Stimulated activated CD4-positive, alpha-beta T cell treated with anti-CD3 and anti-CD28 coated beads, Interleukin-4, amount 100 ng/mL, for 4 hours (primary cell): ENCODE measurements around the gene ARHGDIG.
"Not testable (repeated sequence)": the region's sequence is repeated elsewhere in the genome, so short reads cannot be mapped to it uniquely, and the experiment has no call there.

ENCODE experiments used
- DNase-seq, 2 experiments: peaks; one replicate each; pipeline ENCODE4 v3.0.0-alpha.2; 2020

Gene ARHGDIG

GRCh38 chr16:264440-264951 lies 15.9 kb upstream of the ARHGDIG start:
- DNase-seq = no peak

- no peak for DNase-seq
These were observed 15.3 kb upstream of the ARHGDIG start for GRCh38 chr16:265002-265529.

GRCh38 chr16:265711-266110 lies 14.7 kb upstream of the ARHGDIG start:
- DNase-seq = no peak

GRCh38 chr16:266258-267164 lies 13.9 kb upstream of the ARHGDIG start:
- no peak for DNase-seq

DNA sequence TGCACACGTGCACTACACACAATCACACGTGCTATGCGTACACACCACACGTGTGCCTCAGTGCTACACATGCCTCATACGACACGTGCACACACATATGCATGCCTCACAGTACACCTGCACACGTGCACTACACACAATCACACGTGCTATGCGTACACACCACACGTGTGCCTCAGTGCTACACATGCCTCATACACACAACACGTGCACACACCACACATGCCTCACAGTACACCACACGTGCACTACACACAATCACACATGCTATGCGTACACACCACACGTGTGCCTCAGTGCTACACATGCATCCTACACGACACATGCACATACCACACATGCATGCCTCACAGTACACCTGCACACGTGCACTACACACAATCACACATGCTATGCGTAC lies 12.8 kb upstream of the ARHGDIG start:
- DNase-seq = not testable (repeated sequence)

DNA sequence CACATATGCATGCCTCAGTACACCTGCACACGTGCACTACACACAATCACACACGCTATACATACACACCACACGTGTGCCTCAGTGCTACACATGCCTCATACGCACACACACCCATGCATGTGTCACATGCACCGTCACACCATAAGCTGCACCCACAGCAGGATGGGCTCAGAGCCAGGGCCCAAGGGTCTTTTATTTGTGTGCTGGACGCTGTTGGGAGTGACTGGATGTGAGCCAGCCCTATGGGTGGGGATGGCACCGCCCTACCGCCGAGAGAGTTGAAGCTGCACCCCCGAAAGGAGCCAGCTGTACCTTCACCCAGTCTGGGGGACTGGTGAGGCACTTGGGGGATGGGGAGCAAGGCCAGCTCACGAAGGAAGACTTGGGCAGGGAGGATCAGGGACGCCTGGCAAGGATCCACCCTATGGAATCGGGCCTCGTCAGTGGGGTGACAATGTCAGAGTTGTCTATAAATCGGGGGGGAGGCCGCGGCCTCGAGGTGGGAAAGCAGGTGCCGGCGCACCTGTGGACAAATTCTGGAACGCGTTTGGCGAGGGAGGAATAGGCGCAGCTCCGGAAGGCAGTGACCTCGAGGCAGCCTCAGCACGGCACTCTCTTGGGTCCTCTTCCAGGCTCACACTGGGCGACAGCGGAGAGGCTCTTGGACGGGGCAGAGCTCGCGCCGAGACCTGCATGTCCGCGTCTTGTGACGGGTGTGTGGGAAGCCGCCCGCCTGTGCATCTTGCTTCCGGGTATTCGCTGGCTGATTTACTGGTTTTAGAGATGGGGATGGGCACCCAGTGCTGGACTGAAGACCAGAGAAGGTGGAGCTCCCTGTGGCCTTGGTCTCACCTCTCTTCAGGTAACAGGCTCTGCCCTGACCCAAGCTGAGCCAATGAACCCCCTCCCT lies 12.0 kb upstream of the ARHGDIG start:
- DNase-seq = no peak

DNA sequence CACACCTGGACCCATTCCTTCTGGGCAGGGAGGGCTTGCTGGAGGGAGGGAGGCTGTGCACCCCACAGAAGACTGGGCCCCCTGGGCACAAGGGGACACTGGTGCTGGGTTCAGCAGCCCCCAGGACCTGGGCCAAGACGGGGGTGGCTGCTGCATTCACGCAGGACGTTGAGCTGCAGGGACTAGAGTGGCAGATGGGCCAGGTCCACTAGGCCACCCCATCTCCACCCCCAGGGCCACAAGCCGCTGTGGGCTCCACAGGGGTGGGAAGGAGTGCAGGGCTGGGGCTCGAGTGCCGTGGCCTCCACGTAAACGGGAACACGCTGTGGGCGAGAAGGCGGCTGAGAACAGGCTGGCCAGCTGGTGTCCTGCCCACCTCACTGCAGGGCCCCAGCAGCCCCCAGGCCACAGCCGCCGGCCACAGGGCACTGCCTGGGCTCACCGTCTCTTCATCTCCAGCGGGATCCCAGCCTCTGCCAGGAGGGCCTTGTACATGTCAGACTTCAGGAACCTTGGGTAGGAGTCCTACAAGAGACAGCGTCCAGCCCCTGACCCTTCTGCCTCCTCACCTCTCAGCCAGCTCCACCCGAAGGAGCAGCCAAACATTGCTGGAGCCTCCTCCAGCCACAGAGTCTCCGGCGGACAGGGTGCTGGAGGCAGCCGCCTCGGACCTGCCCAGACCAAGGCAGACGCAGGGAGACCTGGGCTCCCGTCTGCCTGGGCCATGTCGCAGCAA lies 11.2 kb upstream of the ARHGDIG start:
- DNase-seq = no peak

DNA sequence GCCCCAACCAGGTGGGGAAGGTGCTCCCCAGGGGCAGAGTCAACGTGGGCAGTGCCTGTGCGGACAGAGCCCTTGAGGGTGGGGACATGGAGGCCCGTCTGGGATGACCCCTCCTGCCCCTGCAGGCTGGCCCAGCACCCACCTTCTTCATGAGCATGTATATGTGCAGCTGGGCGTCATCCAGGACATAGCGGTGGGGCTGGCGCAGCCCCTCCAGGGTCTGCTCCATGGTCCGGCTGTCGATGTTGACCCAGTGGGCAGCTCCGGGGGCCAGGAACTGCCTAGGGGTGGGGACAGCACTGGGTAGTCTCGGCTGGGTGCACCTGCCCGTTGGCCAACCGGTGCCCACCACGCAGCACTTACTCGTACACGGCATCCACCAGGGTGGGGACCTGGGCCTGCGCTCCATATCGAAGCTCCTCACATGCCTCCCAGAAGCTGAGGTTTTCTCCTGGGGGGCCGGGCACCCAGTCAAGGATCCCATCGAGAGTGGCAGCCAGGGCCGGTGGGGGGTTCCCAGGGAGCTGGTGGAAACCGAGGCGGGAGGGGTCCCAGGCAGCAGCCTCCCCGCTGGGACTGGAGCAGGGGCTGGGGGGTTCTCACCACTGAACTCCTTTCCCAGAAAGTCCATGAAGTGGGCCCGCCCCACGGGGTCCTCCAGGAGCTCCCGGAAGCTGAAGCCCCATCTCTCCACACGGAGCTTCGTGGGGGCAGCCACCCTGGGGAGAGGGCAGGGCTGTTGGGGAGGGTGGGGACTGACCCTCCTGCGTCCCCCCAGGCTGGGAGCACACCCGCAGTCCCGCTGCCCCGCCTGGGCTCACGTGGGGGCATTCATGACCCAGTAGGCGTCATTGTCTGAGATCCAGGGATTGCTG lies 9.8 kb upstream of the ARHGDIG start:
- no peak for DNase-seq

- no peak for DNase-seq
These were observed 7.5 kb upstream of the ARHGDIG start for GRCh38 chr16:272633-273546.

DNA sequence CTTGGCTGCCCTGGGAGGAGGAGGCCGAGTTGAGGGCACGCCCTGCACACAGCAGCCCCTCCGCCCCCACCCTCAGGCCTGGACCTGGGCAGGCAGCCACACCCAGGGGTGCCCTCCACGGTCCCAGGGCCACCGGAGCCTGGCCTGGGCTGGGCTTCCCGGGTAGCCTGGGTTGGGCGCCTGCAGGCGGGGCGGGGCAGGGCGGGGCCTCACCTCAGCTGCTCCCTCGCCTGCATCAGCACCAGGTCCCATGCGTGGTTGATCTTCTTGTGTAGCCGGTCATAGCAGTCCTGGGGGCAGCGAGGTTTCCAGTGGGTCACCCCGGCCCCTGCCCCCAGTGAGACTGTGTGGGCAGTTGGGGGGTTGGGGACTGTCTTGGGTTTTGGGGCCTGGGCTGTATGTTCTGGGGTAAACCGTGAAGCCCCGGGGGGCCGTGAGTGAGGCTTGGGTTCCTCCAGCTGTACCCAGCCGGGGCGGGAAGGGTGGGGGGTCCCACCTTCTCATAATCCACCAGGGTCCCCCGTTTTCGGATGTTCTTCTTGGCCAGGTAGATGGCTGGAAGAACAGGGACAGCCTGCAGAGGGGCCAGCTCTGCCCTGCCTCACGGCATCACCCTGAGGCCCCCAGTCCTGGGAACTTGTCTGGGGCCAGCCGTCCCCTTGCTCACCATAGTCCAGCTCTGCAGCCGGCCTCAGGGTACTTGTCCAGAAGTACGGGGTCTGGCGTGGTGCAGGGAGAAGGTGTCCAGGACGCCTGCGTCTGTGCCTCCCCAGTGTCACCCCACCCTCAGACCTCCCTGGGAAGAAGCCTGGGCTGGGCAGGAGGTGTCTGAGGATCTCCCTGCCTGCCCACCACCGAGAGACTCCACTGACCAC lies 6.6 kb upstream of the ARHGDIG start:
- no peak for DNase-seq

DNA sequence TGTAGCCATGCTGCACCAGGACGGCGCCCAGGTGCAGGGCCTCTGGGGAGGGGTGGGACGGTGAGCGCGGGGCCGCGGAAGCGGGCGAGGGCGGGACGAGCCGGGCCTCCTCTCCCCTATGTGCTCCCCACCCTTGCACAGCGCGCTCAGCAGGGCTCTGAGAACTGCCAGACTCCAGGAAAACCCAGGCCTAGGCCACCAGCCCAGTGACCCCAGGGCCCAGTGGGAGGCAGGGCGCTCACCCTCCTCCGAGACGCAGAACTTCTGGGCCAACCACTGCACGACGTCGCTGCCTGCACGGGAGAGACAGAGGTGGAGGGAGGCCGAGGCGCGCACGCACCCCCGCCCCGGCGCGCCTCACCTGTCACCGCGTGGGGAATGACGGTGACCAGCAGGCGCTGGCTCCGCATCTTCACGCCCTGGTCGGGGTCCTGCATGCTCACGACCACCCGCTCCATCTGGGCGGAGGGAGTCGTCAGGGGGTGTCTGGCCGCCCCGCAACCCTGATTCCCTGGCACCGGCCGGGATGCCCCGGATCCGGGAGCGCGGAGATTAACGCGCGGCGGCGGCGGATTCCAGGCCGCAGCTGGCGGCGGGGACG lies 5.2 kb upstream of the ARHGDIG start:
- peak in 1 of 2 experiments; percentile 12 for DNase-seq

GRCh38 chr16:275786-276232 lies 4.6 kb upstream of the ARHGDIG start, which contains the start of gene RGS11:
Gene RGS11, minus strand, starts transcription at chr16:275944. Its CDS starts 33 bp downstream, at chr16:275911.
- no peak for DNase-seq

DNA sequence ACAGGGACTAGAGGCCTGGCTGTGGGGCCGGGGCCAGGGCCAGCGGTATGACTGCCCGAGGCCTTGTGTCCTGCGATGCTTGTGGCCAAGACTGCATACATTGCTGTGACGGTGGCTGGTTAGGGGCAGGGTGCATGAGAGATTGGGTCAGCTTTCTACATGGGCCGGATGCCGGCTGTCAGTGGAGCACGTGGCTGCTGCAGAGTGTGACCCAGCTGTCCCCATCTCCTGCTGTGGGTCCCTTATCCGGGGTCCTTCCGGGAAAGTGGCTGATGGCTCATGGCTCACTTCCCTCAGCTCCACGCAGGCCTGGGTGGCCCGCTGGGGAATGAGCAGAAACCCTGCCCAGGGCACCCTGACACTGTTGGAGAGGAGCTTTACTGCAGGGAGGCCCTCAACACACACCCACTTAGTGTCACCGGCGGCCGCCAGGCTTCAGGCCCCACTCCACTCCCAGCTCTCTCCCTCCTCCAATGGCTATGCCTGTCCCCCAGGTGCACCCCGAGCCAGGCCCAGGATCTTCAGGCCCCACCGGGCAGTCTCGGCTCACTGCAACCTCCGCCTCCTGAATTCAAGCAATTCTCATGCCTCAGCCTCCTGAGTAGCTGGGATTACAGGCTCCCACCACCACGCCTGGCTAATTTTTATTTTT lies 3.8 kb upstream of the ARHGDIG start:
- no peak for DNase-seq

DNA sequence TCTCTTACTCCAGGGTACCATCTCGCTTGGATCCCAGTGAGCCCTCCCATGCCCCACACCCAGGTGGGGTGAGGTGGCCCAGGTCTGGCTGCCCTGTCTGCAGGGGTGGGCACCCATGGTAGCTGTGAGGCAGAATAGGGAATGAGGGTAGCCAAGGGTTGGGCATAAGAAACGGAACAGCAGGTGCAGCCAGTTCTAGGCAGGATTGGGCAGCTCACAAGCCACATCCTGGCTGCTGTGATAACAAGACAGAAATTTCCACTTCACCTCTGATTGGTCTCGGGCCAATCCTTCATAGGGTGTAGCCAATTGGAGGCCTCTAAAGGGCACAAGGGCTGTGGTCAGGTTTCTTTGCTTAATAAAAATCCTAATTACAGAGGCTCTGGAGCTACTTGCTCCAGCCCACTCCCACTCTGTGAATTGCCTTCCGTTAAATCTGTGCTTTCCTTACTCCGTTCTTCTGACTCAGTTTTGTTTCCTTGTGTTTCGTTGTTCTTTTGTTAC lies 1.5 kb upstream of the ARHGDIG start:
- DNase-seq = no peak

DNA sequence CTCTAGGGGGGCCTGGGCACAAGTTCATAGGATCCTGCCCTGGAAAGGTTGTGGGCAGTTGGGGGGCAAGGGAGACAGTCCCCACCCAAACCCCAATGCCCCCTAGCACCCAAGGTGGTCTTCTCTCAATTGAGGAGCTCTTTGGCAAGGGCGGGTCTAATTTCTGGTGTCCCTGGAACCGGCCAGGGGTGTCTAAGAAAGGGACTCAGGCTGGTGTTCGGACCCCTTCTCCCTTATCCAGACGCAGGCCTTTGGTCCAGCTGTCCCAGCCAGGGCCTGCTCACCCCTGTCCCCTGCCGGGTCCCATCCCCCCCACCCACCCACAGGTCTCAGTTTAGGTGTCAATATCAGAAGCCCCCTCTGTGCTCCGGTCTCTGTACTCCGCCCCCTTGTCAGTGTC lies 860 bp upstream of the ARHGDIG start:
- DNase-seq = no peak

DNA sequence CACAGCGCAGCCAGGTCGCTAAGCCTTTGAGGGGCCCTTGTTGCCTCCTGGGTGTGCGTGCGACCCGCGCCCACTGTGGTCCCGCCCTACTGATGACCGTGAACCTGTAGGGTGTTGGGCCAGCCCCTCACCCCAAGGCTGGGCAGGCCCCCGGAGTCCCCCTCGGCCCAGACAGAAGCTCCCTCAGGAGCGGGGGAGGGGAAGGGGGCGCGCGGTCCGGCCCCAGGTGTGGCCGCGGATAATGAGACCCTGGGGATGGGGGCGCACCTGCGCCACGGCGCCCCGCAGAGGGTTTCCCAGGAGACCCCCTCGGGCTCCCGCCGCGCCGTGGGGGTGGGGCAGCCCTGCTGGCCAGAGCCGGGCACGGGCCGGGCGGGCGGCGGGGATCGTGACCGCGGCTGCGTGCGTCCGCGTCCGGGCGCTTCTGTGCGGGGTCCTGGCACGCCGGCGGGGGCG lies 358 bp upstream of the ARHGDIG start:
- no peak for DNase-seq

GRCh38 chr16:280991-281659 lies 734 bp downstream of the ARHGDIG start:
- DNase-seq = no peak
